ENCODE results near the gene NEFH.

GRCh38 chr22:29518427-29518826 lies 38.4 kb downstream of the NEFH start:
- TF ChIP-seq POLR2A (IDR thresholded peaks at IDR 0.05): no peak
- no peak for TF ChIP-seq CTCF (IDR thresholded peaks at IDR 0.05)

All from sigmoid colon (tissue), 3 donors.